HL-60 (cell line): ENCODE data around the gene PCSK4.

Source experiments
- CTCF ChIP-seq: IDR thresholded peaks from one replicate; pipeline ENCODE4 v1.5.1; 2011; ENCODE audit warnings: low read length, control low read depth, inconsistent platforms; ENCODE audit not compliant: insufficient read depth
- GABPA ChIP-seq: IDR thresholded peaks from 2 replicates; pipeline ENCODE4 v1.6.1; 2012; ENCODE audit warnings: low read depth
- POLR2AphosphoS5 ChIP-seq: IDR thresholded peaks from 2 replicates; pipeline ENCODE4 v1.6.1; 2012; ENCODE audit warnings: low read depth
- SPI1 ChIP-seq: IDR thresholded peaks from 2 replicates; pipeline ENCODE4 v1.6.1; 2012; ENCODE audit warnings: low read depth, mild to moderate bottlenecking, borderline replicate concordance
- TF ChIP-seq, protein P1 (sequence below): IDR thresholded peaks from 2 replicates; pipeline ENCODE4 v1.6.1; 2012; ENCODE audit warnings: low read depth; ENCODE audit not compliant: insufficient replicate concordance

- TF ChIP-seq CTCF (no peak), POLR2AphosphoS5 (no peak), SPI1 (no peak), GABPA (no peak)
- TF ChIP-seq, protein P1, sequence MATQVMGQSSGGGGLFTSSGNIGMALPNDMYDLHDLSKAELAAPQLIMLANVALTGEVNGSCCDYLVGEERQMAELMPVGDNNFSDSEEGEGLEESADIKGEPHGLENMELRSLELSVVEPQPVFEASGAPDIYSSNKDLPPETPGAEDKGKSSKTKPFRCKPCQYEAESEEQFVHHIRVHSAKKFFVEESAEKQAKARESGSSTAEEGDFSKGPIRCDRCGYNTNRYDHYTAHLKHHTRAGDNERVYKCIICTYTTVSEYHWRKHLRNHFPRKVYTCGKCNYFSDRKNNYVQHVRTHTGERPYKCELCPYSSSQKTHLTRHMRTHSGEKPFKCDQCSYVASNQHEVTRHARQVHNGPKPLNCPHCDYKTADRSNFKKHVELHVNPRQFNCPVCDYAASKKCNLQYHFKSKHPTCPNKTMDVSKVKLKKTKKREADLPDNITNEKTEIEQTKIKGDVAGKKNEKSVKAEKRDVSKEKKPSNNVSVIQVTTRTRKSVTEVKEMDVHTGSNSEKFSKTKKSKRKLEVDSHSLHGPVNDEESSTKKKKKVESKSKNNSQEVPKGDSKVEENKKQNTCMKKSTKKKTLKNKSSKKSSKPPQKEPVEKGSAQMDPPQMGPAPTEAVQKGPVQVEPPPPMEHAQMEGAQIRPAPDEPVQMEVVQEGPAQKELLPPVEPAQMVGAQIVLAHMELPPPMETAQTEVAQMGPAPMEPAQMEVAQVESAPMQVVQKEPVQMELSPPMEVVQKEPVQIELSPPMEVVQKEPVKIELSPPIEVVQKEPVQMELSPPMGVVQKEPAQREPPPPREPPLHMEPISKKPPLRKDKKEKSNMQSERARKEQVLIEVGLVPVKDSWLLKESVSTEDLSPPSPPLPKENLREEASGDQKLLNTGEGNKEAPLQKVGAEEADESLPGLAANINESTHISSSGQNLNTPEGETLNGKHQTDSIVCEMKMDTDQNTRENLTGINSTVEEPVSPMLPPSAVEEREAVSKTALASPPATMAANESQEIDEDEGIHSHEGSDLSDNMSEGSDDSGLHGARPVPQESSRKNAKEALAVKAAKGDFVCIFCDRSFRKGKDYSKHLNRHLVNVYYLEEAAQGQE: no peak
Measured at GRCh38 chr19:1434040-1434366, 56.1 kb downstream of the PCSK4 start.
